Osteocyte (in vitro differentiated cells): Measurements from ENCODE around the gene KRT83. TPM values are rescaled to one million over a fixed set of nuclear protein-coding genes. Genes with fewer than 3 reads are reported as not detected.
A peak's percentile ranks its signal among the peaks of the same experiment; 100 is the strongest.

ENCODE experiments used
- DNase-seq: peaks from one replicate; pipeline ENCODE4 v3.0.0; 2021; ENCODE audit warnings: mixed read lengths; ENCODE audit not compliant: unreplicated experiment; ENCODE audit errors: extremely low spot score
- H3K27ac Mint-ChIP-seq: one replicate; pipeline ENCODE4 v1.8.0; 2021; ENCODE audit warnings: mild to moderate bottlenecking, mixed read lengths; ENCODE audit not compliant: unreplicated experiment
- H3K27me3 Mint-ChIP-seq: one replicate; pipeline ENCODE4 v1.8.0; 2021; ENCODE audit warnings: mixed read lengths; ENCODE audit not compliant: unreplicated experiment
- H3K36me3 Mint-ChIP-seq: one replicate; pipeline ENCODE4 v1.8.0; 2021; ENCODE audit warnings: mixed read lengths; ENCODE audit not compliant: unreplicated experiment
- H3K4me1 Mint-ChIP-seq: one replicate; pipeline ENCODE4 v1.8.0; 2021; ENCODE audit warnings: mixed read lengths; ENCODE audit not compliant: unreplicated experiment
- H3K4me3 Mint-ChIP-seq: one replicate; pipeline ENCODE4 v1.8.0; 2021; ENCODE audit warnings: mild to moderate bottlenecking, moderate library complexity, mixed read lengths; ENCODE audit not compliant: unreplicated experiment
- H3K9me3 Mint-ChIP-seq: one replicate; pipeline ENCODE4 v1.8.0; 2021; ENCODE audit warnings: mixed read lengths; ENCODE audit not compliant: unreplicated experiment
- total RNA-seq: library from RNA; stranded (reverse); gene quantifications from 2 replicates; pipeline ENCODE4 v1.2.1, GENCODE V29; 2021
- TF ChIP-seq, protein P1 (sequence below): fragments of 200-600 bp; sonication (generic); IDR thresholded peaks from 2 replicates; pipeline ENCODE4 v1.5.0; 2021; ENCODE audit warnings: antibody characterized with exemption, mild to moderate bottlenecking, moderate library complexity

The KRT83 gene
- total RNA-seq, 1 donor from 2014 or later, result not detected

DNA sequence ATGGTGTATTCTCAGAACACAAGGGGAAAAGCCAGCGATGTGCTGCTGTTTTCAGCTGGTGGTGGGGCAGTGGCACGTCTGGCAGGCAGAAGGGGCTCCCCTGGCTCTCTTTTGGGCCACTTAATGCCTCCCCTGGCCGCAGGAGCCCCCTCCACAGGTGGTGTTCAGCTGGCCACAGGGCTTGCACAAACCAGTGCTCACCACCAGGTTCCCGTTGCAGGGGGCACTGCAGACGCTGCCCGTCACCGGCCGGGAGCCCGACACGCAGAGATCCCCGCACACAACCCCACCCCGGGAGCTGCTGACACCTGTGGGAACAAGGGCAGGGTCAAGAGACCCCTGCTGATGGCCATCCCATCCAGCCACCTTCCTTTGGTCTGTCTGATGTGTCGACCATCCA, 6.7 kb downstream of the KRT83 start:
- no peak overlapping the region for H3K27ac Mint-ChIP-seq
- H3K4me1 Mint-ChIP-seq, result no peaks in the 10 kb centered on the region
- H3K9me3 Mint-ChIP-seq, result no peaks in the 10 kb centered on the region
- H3K4me3 Mint-ChIP-seq, result no peak overlapping the region
- no peaks in the 10 kb centered on the region for H3K36me3 Mint-ChIP-seq
- peak; percentile 84 for DNase-seq
- peaks cover 37% of the 10 kb centered on the region for H3K27me3 Mint-ChIP-seq
- TF ChIP-seq, protein P1, sequence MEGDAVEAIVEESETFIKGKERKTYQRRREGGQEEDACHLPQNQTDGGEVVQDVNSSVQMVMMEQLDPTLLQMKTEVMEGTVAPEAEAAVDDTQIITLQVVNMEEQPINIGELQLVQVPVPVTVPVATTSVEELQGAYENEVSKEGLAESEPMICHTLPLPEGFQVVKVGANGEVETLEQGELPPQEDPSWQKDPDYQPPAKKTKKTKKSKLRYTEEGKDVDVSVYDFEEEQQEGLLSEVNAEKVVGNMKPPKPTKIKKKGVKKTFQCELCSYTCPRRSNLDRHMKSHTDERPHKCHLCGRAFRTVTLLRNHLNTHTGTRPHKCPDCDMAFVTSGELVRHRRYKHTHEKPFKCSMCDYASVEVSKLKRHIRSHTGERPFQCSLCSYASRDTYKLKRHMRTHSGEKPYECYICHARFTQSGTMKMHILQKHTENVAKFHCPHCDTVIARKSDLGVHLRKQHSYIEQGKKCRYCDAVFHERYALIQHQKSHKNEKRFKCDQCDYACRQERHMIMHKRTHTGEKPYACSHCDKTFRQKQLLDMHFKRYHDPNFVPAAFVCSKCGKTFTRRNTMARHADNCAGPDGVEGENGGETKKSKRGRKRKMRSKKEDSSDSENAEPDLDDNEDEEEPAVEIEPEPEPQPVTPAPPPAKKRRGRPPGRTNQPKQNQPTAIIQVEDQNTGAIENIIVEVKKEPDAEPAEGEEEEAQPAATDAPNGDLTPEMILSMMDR, result no peak

DNA sequence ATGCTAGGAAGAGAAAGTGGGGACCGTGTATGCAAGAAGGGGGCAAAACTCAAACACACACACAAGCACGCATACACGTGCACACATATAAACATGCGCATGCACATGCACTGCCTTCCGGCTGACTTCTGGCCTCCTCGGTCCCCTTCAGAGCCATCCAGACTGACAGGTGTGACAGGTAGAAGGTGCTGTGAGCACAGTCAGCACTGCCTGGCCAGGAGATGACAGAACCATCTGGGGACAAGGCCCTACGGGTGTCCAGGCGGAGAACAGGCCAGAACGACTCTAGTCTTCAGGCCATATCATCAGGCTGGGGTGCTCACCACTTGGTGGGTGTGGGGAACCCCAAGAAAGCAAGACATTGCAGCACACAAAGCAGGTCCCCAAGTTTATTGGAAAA, 7.3 kb downstream of the KRT83 start:
- no peaks in the 10 kb centered on the region for H3K36me3 Mint-ChIP-seq
- no peaks in the 10 kb centered on the region for H3K9me3 Mint-ChIP-seq
- H3K27me3 Mint-ChIP-seq, result peaks cover 31% of the 10 kb centered on the region
- H3K27ac Mint-ChIP-seq, result no peak overlapping the region
- TF ChIP-seq, protein P1, result no peak
- H3K4me1 Mint-ChIP-seq, result peaks cover under 1% of the 10 kb centered on the region
- peak; percentile 59 for DNase-seq
- H3K4me3 Mint-ChIP-seq, result no peak overlapping the region

DNA sequence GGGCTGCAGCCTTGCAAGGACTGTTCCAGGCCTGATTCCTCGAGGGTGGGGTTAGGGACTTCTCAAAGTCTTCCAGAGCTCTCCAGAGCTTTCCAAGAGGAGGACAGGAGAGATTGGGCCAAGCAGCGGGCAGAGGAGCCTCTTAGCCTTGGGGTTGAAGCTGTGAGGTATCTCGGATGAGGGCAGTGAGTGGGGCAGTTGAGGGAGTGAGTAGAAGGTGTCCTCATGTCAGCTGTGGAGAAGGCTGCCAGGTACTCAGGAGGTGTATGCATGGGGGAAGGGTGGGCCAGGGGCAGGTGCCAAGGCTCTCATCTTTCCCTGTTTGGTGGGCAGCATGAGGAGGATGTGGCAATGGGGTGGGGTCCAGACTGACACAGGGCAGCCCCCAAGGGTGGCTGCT, 7.7 kb downstream of the KRT83 start:
- DNase-seq, result peak; percentile 70

DNA sequence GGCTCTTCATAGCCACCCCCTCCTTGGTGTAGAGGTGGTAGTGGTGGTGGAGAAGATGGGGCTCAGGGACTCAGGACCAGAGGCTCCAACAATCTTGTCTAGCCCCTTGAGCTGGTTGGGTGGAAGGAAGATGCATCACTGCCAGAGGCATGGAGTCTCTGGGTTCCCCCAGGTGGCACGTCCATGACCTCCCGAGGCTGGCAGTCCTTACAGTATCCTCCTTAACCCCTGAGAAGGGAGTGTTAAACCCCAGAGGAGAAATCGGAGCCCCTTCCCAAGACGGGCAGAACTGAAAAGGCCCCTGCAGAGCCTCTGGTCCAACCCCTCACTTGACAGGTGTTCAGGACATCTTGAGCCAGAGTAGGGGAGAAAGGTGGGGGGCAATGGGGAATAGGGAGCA, 9.1 kb downstream of the KRT83 start:
- Mint-ChIP-seq H3K27me3 (peaks cover 24% of the 10 kb centered on the region), H3K36me3 (no peaks in the 10 kb centered on the region), H3K4me3 (no peak overlapping the region), H3K4me1 (peaks cover 9% of the 10 kb centered on the region), H3K27ac (no peak overlapping the region), H3K9me3 (no peaks in the 10 kb centered on the region)
- DNase-seq, result peak; percentile 65
- TF ChIP-seq, protein P1, result no peak

More for the DNA sequence above, 7.7 kb downstream of the KRT83 start:
- peaks cover 5% of the 10 kb centered on the region for H3K4me1 Mint-ChIP-seq
- TF ChIP-seq, protein P1, result no peak
- no peaks in the 10 kb centered on the region for H3K9me3 Mint-ChIP-seq
- no peak overlapping the region for H3K4me3 Mint-ChIP-seq
- H3K27me3 Mint-ChIP-seq, result peaks cover 26% of the 10 kb centered on the region
- no peak overlapping the region for H3K27ac Mint-ChIP-seq
- H3K36me3 Mint-ChIP-seq, result no peaks in the 10 kb centered on the region

DNA sequence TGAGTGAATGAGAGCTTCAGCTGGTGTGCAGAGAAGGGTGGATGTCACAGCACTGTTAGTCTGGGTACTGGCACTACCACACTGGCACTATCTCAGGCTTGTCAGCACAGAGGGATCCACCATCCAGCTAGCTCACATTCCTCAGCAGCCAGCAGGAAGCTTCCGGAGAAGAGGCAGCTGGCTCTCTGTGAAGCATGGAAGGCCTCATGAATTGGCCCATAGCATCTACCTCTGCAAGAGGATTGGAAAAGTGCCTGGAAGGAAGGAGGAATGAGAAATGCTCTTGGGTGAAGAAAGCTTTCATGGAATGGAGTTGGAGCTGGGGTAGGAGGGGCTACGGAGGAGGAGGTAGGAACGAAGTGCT, 9.9 kb downstream of the KRT83 start:
- H3K27me3 Mint-ChIP-seq, result peaks cover 24% of the 10 kb centered on the region
- H3K4me1 Mint-ChIP-seq, result peaks cover 9% of the 10 kb centered on the region
- no peak overlapping the region for H3K27ac Mint-ChIP-seq
- TF ChIP-seq, protein P1, result no peak
- no peaks in the 10 kb centered on the region for H3K9me3 Mint-ChIP-seq
- no peaks in the 10 kb centered on the region for H3K36me3 Mint-ChIP-seq
- DNase-seq, result peak; percentile 42
- no peak overlapping the region for H3K4me3 Mint-ChIP-seq
